DND-41 (cell line): ENCODE results near the gene GTF3C2.

Experiments used
- ATAC-seq: fragments of 200-7000 bp; cut with Tn5 transposase; 3 replicates; pipeline ENCODE4 v1.9.1; 2021; ENCODE audit warnings: low read depth; ENCODE audit not compliant: insufficient read depth
- DNase-seq: peaks from one replicate; pipeline ENCODE4 v3.0.0-alpha.2; 2020
- H2AFZ ChIP-seq: 2 replicates; pipeline ENCODE4 v1.6.0; 2012; ENCODE audit warnings: low read depth, low read length
- H3K27ac ChIP-seq: 2 replicates; pipeline ENCODE4 v1.5.1; 2012; ENCODE audit warnings: low read length, inconsistent platforms
- H3K27me3 ChIP-seq: fragments of 200-600 bp; sonication (generic); 2 replicates; pipeline ENCODE4 v1.6.0; 2012; ENCODE audit warnings: low read length, mild to moderate bottlenecking, inconsistent platforms; ENCODE audit not compliant: insufficient read depth, poor library complexity
- H3K36me3 ChIP-seq: 2 replicates; pipeline ENCODE4 v1.5.1; 2012; ENCODE audit warnings: low read length, inconsistent platforms; ENCODE audit not compliant: insufficient read depth
- H3K4me1 ChIP-seq: 2 replicates; pipeline ENCODE4 v1.5.1; 2012; ENCODE audit warnings: mild to moderate bottlenecking, low read length; ENCODE audit not compliant: insufficient read depth
- H3K4me2 ChIP-seq: 2 replicates; pipeline ENCODE4 v1.6.0; 2012; ENCODE audit warnings: mild to moderate bottlenecking, moderate library complexity, low read length, inconsistent platforms; ENCODE audit not compliant: insufficient read depth
- H3K4me3 ChIP-seq, 2 experiments: fragments of 200-600 bp in 1 of 2; shearing (Covaris generic) in 1 of 2; 2 replicates each; pipeline ENCODE4 v1.5.1; 2012 to 2016; ENCODE audit warnings: inconsistent platforms in 2 of 2, low read length in 2 of 2, mild to moderate bottlenecking in 2 of 2, low read depth in 1 of 2, moderate library complexity in 1 of 2
- H3K79me2 ChIP-seq: 2 replicates; pipeline ENCODE4 v1.6.0; 2012; ENCODE audit warnings: low read length, inconsistent platforms; ENCODE audit not compliant: insufficient read depth
- H3K9ac ChIP-seq: 2 replicates; pipeline ENCODE4 v1.6.0; 2012; ENCODE audit warnings: low read depth, mild to moderate bottlenecking, inconsistent platforms, low read length, moderate library complexity
- H3K9me3 ChIP-seq: 2 replicates; pipeline ENCODE4 v1.5.1; 2012; ENCODE audit warnings: low read length, moderate library complexity, mild to moderate bottlenecking, inconsistent platforms; ENCODE audit not compliant: insufficient read depth, severe bottlenecking
- H4K20me1 ChIP-seq: 2 replicates; pipeline ENCODE4 v1.6.0; 2012; ENCODE audit warnings: low read length; ENCODE audit not compliant: insufficient read depth
- CTCF ChIP-seq: IDR thresholded peaks from 2 replicates; pipeline ENCODE4 v1.5.1; 2012; ENCODE audit warnings: borderline replicate concordance, low read length, moderate library complexity, mild to moderate bottlenecking; ENCODE audit not compliant: poor library complexity, severe bottlenecking; ENCODE audit errors: extremely low read depth
- EZH2 ChIP-seq: IDR thresholded peaks from 3 replicates; pipeline ENCODE4 v1.6.1; 2012; ENCODE audit warnings: borderline replicate concordance, low read depth, mild to moderate bottlenecking, moderate library complexity, low read length, inconsistent platforms; ENCODE audit not compliant: severe bottlenecking

GTF3C2 gene

GRCh38 chr2:27362678-27363420, 6.3 kb upstream of the GTF3C2 start:
- DNase-seq (no peak), ATAC-seq (0 out of 3 replicates have a peak, but pooled peaks have one; percentile 20)
- peaks cover 9% of the 10 kb centered on the region for H3K4me1 ChIP-seq
- H3K9me3 ChIP-seq, result no peaks in the 10 kb centered on the region
- peaks cover 5% of the 10 kb centered on the region; the same call in 1 of the 2 replicates for H4K20me1 ChIP-seq
- H2AFZ ChIP-seq, result no peak overlapping the region
- H3K27me3 ChIP-seq, result no peaks in the 10 kb centered on the region
- no peak overlapping the region for H3K27ac ChIP-seq
- no peak overlapping the region for H3K9ac ChIP-seq
- peaks cover 18% of the 10 kb centered on the region for H3K79me2 ChIP-seq
- peaks cover 50% of the 10 kb centered on the region for H3K36me3 ChIP-seq
- no peak overlapping the region for H3K4me2 ChIP-seq
- TF ChIP-seq EZH2, result no peak
- TF ChIP-seq CTCF, result no peak
- no peak overlapping the region for H3K4me3 ChIP-seq

GRCh38 chr2:27356056-27356381, 545 bp downstream of the GTF3C2 start:
- peak overlapping the region; percentile 88 for H2AFZ ChIP-seq
- no peaks in the 10 kb centered on the region for H3K27me3 ChIP-seq
- peaks cover 6% of the 10 kb centered on the region for H3K36me3 ChIP-seq
- TF ChIP-seq EZH2, result no peak
- no peak for TF ChIP-seq CTCF
- peaks cover 19% of the 10 kb centered on the region; the same call in 1 of the 2 replicates for H4K20me1 ChIP-seq
- peak overlapping the region; percentile 80 for H3K9ac ChIP-seq
- H3K27ac ChIP-seq, result peak overlapping the region; percentile 92
- H3K79me2 ChIP-seq, result peaks cover 81% of the 10 kb centered on the region
- peak overlapping the region; percentile 82 for H3K4me2 ChIP-seq
- H3K4me3 ChIP-seq, result peak overlapping the region; percentile 74 to 94
- H3K9me3 ChIP-seq, result no peaks in the 10 kb centered on the region
- ATAC-seq (peak; percentile 26), DNase-seq (no peak)
- peaks cover 33% of the 10 kb centered on the region for H3K4me1 ChIP-seq

- Histone ChIP-seq H3K79me2 (peaks cover 91% of the 10 kb centered on the region), H3K4me1 (peaks cover 33% of the 10 kb centered on the region), H3K9me3 (no peaks in the 10 kb centered on the region), H2AFZ (no peak overlapping the region), H3K9ac (no peak overlapping the region), H3K4me2 (peak overlapping the region; percentile 82), H4K20me1 (peaks cover 27% of the 10 kb centered on the region; the same call in 1 of the 2 replicates), H3K27ac (no peak overlapping the region), H3K36me3 (peaks cover 3% of the 10 kb centered on the region), H3K27me3 (no peaks in the 10 kb centered on the region), H3K4me3 (no peak overlapping the region)
- TF ChIP-seq EZH2, result no peak
- no peak for TF ChIP-seq CTCF
- ATAC-seq (no peak), DNase-seq (no peak)
Measured at GRCh38 chr2:27354597-27354927, 2.0 kb downstream of the GTF3C2 start.
